ENCODE data around the gene LYZ. TPM values are rescaled to one million over a fixed set of nuclear protein-coding genes. Genes with fewer than 3 reads are reported as not detected.

LYZ gene
- total RNA-seq, 1 experiment from 2014 or later: not detected

DNA sequence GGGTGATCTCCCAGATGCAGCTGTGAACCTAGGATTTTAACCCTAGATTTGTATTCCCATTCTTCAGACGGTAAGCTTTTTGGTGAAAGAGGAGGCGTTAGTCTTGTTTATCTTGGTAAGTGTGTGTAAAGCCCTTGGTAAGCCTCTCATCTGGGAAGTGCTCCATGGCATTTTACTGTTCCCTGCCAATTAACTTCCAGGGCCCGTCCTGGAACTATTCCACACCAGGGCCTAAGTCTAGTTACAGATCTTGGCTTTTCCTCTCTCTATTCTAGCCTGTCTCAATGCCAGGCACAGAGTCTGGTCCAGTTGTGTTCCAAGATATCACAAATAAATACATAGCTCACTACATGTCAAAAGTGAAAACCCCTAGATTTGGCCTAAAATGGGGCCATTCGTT is 53.8 kb downstream of the LYZ start:
- H3K4me2 ChIP-seq (ENCODE audit: low read depth, low read length, poor library complexity, severe bottlenecking): no peak overlapping the region
- H4K20me1 ChIP-seq (ENCODE audit: insufficient read depth, low read depth, low read length): no peaks in the 10 kb centered on the region
- H3K4me1 ChIP-seq (ENCODE audit: low read length): no peaks in the 10 kb centered on the region
- H3K79me2 ChIP-seq (ENCODE audit: low read length): no peaks in the 10 kb centered on the region
- DNase-seq: no peak
- peaks cover 7% of the 10 kb centered on the region; the same call in 1 of the 2 replicates for H3K36me3 ChIP-seq (ENCODE audit: insufficient read depth, low read length)
- no peak overlapping the region for H2AFZ ChIP-seq (ENCODE audit: low read length)
- H3K9me2 ChIP-seq (replicated peaks; ENCODE audit: insufficient read depth, low read length): no peaks in the 10 kb centered on the region
- H3K4me3 ChIP-seq (ENCODE audit: low read length): no peak overlapping the region
- H3K9ac ChIP-seq (ENCODE audit: low read length): no peak overlapping the region
- H3K9me3 ChIP-seq (ENCODE audit: low read length): peaks cover under 1% of the 10 kb centered on the region; the same call in 1 of the 2 replicates
- no peak overlapping the region for H3K27ac ChIP-seq (ENCODE audit: low read length)
- H3K27me3 ChIP-seq (ENCODE audit: low read length): no peaks in the 10 kb centered on the region

Small RNA genes lying within 50 kb of the gene (small RNA-seq; reads per million reads assigned to genes)
- gene RN7SL804P: not detected

Other genes with a start within 250 kb of the LYZ start
- 93.8 and 182 TPM in 2 replicates for gene CPSF6, start 108.8 kb upstream of the LYZ start, total RNA-seq (2014; rRNA removed; shearing (Covaris generic); ENCODE audit: low replicate concordance)
- 70.6 and 76.5 TPM in 2 replicates for gene YEATS4, start 11.4 kb downstream of the LYZ start, total RNA-seq (2014; rRNA removed; shearing (Covaris generic); ENCODE audit: low replicate concordance)
- 18.7 and 26.1 TPM in 2 replicates for gene FRS2, start 122.0 kb downstream of the LYZ start, total RNA-seq (2014; rRNA removed; shearing (Covaris generic); ENCODE audit: low replicate concordance)
- gene CCT2, start 237.1 kb downstream of the LYZ start, total RNA-seq (2014; rRNA removed; shearing (Covaris generic); ENCODE audit: low replicate concordance): 205 and 311 TPM in 2 replicates

All from Karpas-422 (cell line).